GM12875 (cell line): ENCODE results near the gene ZNF575.

Experiments
- H3K4me3 ChIP-seq: one replicate; pipeline ENCODE4 v1.5.1; 2011; ENCODE audit warnings: low read depth, low read length, control low read depth
- CTCF ChIP-seq: IDR thresholded peaks from 2 replicates; pipeline ENCODE4 v1.5.1; 2011; ENCODE audit warnings: low read depth, mild to moderate bottlenecking, control low read depth, inconsistent platforms, low read length, moderate library complexity, borderline replicate concordance; ENCODE audit not compliant: insufficient read depth

Gene ZNF575

GRCh38 chr19:43582495-43582894 lies 49.5 kb downstream of the ZNF575 start:
- no peak overlapping the region for H3K4me3 ChIP-seq
- no peak for TF ChIP-seq CTCF

GRCh38 chr19:43584484-43584883 lies 51.5 kb downstream of the ZNF575 start:
- H3K4me3 ChIP-seq: no peak overlapping the region
- no peak for TF ChIP-seq CTCF
